NOMO-1 treated with dmso at 0.1 percent for 144 hours (cell line): Measurements from ENCODE around the gene DIP2A.
"Not testable (repeated sequence)": the region's sequence is repeated elsewhere in the genome, so short reads cannot be mapped to it uniquely, and the experiment has no call there.

Experiments
- DNase-seq: peaks from one replicate; lab custom pipeline; 2025; ENCODE audit not compliant: unreplicated experiment; lab: John Stamatoyannopoulos, UW

Gene DIP2A

GRCh38 chr21:46518983-46519583 lies 60.4 kb downstream of the DIP2A start:
- no peak for DNase-seq

- not testable (repeated sequence) for DNase-seq
Observed at GRCh38 chr21:46527393-46527792, 68.7 kb downstream of the DIP2A start.

GRCh38 chr21:46527801-46528200 lies 69.1 kb downstream of the DIP2A start:
- DNase-seq: no peak

- DNase-seq: no peak
Observed at GRCh38 chr21:46532080-46532479, 73.4 kb downstream of the DIP2A start.

- no peak for DNase-seq
Observed at GRCh38 chr21:46537026-46537425, 78.3 kb downstream of the DIP2A start.

GRCh38 chr21:46538262-46538661 lies 79.6 kb downstream of the DIP2A start:
- no peak for DNase-seq

- no peak for DNase-seq
Observed at GRCh38 chr21:46538851-46539666, 80.4 kb downstream of the DIP2A start.

GRCh38 chr21:46540087-46540710 lies 81.5 kb downstream of the DIP2A start:
- no peak for DNase-seq

- no peak for DNase-seq
Observed at GRCh38 chr21:46542588-46543124, 84.0 kb downstream of the DIP2A start.

GRCh38 chr21:46543306-46543705 lies 84.6 kb downstream of the DIP2A start:
- DNase-seq: no peak

- no peak for DNase-seq
Observed at GRCh38 chr21:46544003-46544402, 85.3 kb downstream of the DIP2A start.

GRCh38 chr21:46544824-46545223 lies 86.1 kb downstream of the DIP2A start:
- DNase-seq: no peak

- DNase-seq: no peak
Observed at GRCh38 chr21:46545363-46545762, 86.7 kb downstream of the DIP2A start.

- no peak for DNase-seq
Observed at GRCh38 chr21:46545911-46546310, 87.2 kb downstream of the DIP2A start.

GRCh38 chr21:46546799-46547198 lies 88.1 kb downstream of the DIP2A start:
- DNase-seq: no peak

- no peak for DNase-seq
Observed at GRCh38 chr21:46549650-46550049, 91.0 kb downstream of the DIP2A start.

GRCh38 chr21:46550116-46550941 lies 91.6 kb downstream of the DIP2A start:
- no peak for DNase-seq

- DNase-seq: peak; percentile 9
Observed at GRCh38 chr21:46551636-46552241, 93.0 kb downstream of the DIP2A start.

- DNase-seq: peak; percentile 5
Observed at GRCh38 chr21:46552274-46552673, 93.6 kb downstream of the DIP2A start.

- no peak for DNase-seq
Observed at GRCh38 chr21:46552865-46553379, 94.2 kb downstream of the DIP2A start.
